NCI-H345 treated with DMSO at 0.1 percent for 48 hours (cell line): Measurements from ENCODE around the gene ASCL2.

Experiments
- DNase-seq: peaks from one replicate; lab custom pipeline; 2025; ENCODE audit not compliant: unreplicated experiment; lab: John Stamatoyannopoulos, UW

The ASCL2 gene

GRCh38 chr11:2263071-2263565 lies 7.3 kb downstream of the ASCL2 start:
- no peak for DNase-seq

DNA sequence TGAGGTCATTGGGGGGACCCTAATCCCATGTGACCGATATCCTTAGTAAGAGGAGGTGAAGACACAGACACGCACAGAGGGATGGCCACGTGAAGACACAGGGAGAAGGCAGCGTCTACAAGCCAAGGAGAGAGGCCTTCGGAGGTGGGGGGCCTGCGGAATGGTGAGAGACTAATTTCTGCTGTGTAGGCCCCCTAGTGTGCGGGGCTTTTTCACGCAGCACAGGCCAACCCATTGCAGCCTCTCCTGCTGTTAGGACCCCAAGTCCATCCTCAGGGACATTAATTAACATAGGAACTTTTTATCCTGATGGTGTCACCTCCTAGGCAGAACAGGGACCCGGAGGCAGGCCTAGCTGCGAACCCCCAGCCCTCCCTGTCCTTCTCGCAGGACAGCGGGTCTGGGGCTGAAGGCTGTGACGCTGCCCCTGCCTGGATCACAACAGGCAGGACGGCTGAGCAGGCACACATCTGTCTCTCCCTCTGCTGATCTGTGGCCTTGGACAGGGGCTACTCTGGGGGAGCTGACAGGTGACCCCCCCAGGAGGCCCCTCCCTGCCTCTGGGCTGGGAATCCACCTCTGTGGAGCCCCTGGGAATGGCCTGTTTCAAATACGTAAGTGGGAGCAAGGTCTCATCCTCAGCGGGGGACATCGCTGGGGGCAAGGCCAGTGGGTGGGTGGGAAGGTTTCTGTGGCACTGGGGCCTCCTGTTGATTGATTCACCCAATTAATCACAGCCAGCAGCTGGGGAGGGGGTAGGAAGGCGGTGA lies 7.9 kb downstream of the ASCL2 start:
- DNase-seq: no peak

DNA sequence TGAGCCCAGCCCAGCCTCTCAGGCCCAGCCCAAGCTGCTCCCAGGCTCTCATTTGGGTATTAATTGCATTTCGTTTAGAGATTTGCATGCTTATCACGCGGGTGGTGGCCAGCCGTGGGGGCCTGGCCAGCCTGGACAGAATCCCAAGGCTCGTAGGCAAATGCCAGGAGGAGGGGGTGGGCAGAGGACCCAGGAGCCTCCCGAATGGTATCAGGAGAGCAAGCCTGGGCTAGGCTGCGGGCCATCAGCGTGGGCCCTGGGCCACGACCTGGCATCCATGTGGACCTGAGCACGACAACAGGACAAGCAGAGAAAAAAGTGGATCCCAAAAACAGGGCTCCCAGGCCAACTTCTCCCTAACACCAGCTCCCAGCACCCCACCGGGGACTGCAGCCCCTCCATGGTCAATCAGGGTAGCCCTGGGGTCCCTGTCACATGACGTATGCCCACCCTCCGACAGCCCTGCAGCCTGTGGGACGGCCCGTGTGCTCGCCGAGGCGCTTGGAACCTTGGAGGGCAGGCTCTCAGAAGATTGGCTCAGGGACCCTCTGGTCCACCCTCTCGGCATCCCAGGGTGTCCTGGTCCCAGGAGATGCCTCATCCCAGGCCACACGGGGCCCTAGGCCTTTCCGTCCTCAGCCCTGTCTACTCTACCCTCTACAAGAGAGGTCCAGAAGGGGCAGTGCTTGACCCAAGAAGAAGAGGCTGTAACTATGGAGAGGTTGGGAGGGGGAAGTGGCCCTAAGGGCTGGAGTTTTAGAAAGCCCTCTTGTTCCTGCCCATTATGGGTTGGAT lies 8.8 kb downstream of the ASCL2 start:
- DNase-seq: no peak

DNA sequence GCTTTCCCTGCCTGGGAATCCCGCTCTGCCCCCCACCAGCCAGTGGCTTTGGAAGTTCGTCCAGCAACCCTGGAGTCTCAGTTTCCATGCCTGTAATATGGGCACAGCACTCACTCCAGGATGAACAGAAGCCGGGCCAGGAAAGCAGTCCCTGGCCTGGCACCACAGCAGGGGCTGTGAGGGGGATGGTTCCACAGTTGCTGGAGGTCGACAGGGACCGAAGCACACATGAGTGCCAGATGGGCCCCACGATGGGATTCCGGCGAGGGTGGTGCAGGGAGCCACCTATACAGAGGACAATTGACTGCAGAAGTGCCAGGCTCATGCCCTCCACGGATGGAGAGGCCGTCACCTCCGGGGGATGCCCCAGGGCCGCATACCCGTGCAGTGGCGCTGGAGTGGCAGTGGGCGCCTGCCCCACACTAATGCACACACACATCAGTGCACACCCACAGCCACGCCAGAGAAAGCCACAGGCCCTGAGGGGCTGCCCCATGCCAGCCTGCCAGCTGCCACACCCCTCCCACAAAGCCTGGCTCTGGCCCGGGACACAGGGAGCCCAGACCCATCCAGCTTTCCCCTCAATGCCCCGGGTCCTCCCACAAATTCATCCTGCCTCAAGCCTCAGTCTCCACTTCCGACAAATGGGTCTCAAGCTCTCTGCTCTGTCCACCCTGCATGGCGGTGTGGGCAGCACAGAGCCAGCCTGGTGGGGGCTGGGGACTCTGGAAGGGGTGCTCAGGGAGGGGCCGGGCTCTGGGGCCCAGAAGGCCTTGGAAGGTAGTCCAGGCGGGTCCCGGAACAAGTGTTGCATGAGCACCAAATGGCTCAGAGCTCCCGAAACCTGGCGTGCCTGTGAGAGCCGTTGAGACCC lies 9.7 kb downstream of the ASCL2 start:
- DNase-seq: no peak

DNA sequence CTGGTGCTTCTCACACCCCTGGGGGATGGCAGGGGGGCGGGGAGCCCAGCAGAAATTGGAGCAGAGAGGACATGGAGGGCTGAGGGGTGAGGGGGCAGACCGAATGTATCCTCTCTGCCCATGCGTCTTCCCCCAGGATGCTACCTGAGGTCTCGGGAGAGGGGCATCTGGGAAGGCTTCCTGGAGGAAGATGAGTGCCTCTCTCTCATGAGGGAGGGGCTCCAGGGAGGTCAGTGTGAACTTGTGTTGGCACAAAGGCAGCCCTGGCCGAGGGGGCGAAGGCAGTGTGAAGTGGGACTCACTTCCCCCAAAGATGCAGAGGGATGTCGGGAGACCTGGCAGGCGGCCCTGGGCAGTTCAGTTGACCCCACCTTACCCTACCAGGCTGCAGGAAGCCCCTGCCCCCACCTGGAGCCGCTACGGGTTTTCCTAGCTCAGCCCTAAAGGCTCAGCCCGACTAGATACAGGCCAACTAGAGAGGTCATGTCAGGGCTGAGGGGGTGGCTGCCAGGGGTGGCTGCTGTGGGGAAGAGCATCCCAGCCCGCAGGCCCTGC lies 10.4 kb downstream of the ASCL2 start:
- DNase-seq: no peak

GRCh38 chr11:2259466-2259830 lies 10.9 kb downstream of the ASCL2 start:
- no peak for DNase-seq

DNA sequence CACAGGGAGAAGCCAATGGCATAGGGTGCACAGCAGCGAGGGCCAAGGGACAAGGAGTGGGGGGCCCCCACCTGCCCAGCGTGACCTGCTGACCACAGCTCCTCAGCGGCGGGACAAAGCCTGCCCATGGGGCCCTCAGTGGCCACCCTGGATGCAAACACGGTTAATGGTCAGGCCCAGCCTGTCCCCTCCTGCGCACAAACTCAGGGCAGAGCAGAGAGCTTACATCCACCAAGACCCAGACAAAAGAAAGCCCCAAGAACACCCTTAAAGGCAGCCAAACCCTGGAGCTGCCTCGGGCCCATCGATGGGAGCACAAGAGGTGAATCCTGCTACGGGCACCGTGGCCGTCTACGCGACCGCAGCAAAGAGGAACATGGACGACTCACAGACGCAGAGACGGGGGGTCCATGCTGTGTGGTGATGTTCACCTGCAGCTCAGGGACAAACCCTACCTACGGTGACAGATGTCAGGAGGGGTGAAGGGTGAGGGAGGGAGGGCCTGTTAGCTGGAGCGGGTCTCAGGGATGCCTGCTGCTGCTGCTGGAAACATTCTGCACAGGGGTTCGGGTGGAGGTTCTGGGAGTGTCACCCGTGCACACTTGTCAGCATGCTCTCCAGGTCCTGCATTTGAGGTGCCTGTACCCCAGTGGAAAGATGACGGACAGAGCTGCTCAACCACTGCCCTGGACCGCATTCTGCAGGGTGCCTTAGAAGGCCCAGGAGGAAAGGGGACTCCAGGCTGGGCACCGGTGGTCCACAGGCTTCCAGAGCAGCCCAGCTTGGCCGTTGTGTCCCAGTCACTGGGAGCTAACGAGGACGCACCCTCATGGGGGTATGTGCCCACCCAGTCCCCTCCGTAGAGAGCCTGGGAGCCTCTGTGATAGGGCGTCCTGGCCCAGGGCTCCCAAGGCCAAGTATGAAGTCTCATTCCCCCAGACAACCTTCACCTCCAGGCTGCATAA lies 11.6 kb downstream of the ASCL2 start:
- DNase-seq: no peak

GRCh38 chr11:2256951-2257700 lies 13.3 kb downstream of the ASCL2 start:
- no peak for DNase-seq

DNA sequence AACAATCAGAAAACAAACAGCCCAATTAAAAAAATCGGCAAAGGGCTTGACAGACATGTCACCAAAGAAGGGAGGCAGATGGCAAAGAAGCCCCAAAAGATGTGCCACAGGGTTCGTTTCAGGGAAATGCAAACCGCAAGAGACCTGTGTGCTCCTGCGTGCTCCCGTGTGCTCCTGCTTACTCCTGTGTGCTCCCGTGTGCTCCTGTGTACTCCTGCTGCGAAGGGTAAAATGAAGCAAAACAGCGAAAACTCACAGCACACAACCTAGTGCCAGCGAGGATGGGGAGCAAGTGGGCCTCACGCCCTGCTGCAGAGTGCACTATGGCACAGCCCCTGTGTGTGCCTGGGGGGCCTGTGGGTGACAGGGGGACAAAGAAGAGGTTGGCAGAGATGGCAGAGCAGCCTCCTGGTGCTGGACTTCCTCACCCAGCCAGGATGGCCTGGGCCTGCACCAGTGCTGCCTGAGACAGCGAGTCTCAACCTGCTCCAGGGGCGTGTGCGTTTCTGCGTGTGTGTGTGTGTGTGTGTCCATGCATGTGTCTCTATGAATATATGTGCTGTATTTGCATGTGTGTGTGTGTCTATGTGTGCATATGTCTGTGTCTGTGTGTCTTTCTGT lies 14.0 kb downstream of the ASCL2 start:
- DNase-seq: no peak

DNA sequence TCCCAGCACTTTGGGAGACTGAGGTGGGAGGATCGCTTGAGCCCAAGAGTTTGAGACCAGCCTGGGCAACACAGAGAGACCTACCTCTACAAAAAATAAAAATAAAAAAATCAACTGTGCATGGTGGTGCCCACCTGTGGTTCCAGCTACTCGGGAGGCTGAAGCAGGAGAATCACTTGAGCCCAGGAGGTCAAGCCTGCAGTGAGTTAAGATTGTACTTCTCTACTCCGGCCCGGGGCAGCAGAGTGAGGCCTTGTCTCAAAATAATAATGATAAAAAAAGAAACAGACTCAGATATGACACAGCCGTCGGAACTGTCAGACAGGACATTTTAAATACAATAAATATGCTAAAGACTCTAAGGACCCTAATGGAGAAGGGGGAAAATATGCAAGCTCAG lies 18.4 kb downstream of the ASCL2 start:
- DNase-seq: no peak

DNA sequence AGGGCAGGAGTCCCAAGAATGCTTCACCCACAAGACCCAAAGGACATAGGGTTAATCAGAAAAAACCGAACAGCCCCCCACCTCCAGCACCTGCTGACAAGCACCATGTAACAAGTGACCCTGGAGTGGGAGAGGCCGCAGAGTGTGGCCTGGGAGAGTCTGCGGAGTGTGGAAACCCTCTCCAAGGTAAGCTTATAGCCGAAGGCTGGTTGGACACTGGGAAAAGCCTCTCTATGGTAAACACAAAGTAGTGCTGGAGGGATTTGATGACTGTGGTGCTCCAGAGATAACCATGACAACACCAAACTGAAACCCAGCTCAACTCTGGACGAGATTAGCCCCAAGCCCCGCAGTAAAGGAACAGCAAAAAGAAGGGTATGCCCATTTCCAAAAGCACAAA lies 19.2 kb downstream of the ASCL2 start:
- no peak for DNase-seq

DNA sequence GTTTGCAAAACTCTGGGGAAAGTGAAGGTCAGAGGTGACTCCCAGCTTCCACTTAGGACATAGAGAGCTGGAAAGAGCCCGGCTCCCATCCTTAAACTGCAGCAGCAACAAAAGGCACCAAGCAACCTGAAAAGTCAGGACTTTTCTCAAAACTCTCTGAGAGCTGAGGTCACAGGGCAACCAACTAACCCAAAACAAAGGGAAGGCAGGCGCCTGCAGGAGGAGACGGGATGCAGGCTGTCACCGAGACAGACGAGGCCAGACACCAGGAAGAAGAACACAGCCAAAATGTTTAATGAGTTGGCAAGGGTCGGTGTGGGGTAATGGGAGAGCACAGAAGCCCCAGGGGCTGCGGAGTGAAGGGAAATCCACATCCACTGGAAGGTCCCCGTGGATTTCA lies 19.9 kb downstream of the ASCL2 start:
- DNase-seq: no peak

- no peak for DNase-seq
Measured at GRCh38 chr11:2250041-2250440, 20.3 kb downstream of the ASCL2 start.

- no peak for DNase-seq
Measured at GRCh38 chr11:2249189-2249916, 21.0 kb downstream of the ASCL2 start.

- DNase-seq: no peak
Measured at GRCh38 chr11:2248762-2249161, 21.6 kb downstream of the ASCL2 start.

- no peak for DNase-seq
Measured at GRCh38 chr11:2248242-2248641, 22.1 kb downstream of the ASCL2 start.

- no peak for DNase-seq
Measured at GRCh38 chr11:2247496-2247895, 22.9 kb downstream of the ASCL2 start.

DNA sequence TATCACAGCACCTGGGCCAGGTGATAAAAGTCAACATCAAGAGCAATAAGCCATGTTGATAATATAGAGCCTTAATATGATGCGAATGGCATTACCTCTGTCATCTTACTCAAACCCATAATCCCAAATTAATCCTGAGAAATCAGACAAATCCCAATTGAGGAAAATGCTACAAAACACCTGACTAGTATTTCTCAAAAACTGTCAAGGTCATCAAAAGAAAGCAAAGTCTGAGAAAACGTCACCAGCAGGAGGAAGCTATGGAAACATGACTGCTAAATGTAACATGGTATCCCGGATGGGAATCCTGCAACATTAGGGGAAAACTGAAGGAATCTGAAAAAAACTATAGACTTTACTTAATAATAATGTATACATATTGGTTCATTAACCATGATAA lies 29.6 kb downstream of the ASCL2 start:
- DNase-seq: no peak
